Epithelial cell of esophagus (primary cell): ENCODE data around the gene CACNA1A.

Experiments used
- DNase-seq: peaks from one replicate; pipeline ENCODE4 v3.0.0; 2010; ENCODE audit warnings: low read depth
- H3K4me3 ChIP-seq: 2 replicates; pipeline ENCODE4 v1.5.1; 2011; ENCODE audit warnings: mild to moderate bottlenecking, low read length, control low read depth
- TF ChIP-seq, protein P1 (sequence below): IDR thresholded peaks from 2 replicates; pipeline ENCODE4 v1.5.1; 2011; ENCODE audit warnings: low read depth, mild to moderate bottlenecking, low read length, control low read depth, inconsistent platforms; ENCODE audit not compliant: insufficient read depth; ENCODE audit errors: missing control alignments

Gene CACNA1A

DNA sequence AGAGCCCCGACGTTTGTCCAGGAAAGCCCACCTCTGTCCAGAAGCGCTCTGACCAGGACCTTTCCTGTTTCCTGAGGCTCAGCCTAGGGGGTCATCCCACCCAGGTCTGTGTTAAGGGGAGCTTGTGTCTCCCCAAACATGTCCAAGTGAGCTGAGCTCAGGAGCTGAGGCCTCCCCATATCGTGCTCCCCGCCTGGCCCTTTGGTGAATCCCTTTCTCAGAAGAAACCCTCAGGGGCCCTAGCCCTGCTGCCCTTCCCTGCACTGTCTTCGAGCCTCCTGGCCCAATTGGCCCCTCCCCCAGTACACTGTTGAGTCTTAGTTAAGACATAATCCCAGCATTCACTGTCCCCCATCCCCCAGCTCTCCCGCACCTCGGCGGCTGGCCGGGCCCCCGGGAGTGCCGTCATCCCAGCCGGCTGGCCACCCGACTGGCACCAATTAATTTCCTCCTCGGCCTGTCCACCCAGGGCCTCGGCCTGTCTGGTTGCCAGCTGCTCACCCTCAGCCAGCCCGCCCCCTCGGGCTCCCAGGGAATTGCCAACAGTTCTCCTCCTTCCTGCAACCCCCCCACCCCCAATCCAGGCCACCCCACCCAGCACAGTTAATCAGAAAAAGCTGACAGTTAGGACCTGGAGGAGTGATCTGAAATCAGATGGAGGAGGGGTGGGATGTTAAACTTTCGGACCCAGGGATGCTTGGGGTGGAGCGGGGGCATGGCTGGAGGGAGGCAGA, 342.5 kb downstream of the CACNA1A start:
- peak overlapping the region; percentile 30 for H3K4me3 ChIP-seq
- TF ChIP-seq, protein P1, sequence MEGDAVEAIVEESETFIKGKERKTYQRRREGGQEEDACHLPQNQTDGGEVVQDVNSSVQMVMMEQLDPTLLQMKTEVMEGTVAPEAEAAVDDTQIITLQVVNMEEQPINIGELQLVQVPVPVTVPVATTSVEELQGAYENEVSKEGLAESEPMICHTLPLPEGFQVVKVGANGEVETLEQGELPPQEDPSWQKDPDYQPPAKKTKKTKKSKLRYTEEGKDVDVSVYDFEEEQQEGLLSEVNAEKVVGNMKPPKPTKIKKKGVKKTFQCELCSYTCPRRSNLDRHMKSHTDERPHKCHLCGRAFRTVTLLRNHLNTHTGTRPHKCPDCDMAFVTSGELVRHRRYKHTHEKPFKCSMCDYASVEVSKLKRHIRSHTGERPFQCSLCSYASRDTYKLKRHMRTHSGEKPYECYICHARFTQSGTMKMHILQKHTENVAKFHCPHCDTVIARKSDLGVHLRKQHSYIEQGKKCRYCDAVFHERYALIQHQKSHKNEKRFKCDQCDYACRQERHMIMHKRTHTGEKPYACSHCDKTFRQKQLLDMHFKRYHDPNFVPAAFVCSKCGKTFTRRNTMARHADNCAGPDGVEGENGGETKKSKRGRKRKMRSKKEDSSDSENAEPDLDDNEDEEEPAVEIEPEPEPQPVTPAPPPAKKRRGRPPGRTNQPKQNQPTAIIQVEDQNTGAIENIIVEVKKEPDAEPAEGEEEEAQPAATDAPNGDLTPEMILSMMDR = no peak
- DNase-seq = peak; percentile 57

DNA sequence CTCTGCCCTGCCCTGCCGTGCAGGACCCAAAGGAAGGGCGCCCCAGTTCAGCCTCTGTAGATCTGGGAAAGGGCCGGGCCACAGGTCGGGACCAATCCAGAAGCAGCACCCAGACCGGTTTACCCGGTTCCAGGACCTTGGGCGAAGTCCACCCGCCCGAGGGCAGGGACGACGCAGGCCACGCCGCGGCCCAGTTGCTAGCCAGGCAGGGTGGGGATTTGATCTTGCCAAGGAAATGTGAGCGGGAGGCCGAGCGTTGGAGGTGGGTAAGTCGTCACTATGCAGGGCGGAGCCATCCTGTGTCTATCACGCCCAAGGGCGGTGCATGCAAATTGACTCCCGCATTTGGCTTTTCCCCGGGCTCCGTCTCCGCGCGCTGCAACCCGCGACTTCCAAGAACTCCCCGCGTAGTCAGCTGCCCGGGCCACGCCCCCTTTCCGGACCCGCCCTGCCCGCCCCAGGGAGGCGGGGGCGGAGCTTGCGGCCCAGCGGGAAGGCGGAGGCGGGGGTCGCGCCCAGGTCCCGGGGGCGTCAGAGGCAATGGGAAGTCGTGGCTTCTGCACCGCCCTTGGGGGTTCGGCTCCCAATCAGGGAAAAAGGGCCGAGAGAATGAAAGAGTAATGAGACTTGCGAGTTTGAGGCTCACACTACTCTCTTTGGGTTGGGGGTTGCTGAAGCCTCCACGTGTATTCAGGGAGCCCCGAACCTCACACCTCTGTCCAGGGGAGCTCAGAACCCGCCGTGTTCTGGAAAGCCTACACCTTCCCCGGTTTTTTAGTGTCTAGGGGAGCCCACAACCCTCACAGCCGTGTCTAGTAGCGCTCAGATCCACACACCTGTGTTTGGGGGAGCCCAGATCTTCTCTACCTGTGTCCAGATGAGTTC, 343.3 kb downstream of the CACNA1A start:
- H3K4me3 ChIP-seq = peak overlapping the region; percentile 30
- peak; percentile 99 for DNase-seq
- TF ChIP-seq, protein P1 = no peak

DNA sequence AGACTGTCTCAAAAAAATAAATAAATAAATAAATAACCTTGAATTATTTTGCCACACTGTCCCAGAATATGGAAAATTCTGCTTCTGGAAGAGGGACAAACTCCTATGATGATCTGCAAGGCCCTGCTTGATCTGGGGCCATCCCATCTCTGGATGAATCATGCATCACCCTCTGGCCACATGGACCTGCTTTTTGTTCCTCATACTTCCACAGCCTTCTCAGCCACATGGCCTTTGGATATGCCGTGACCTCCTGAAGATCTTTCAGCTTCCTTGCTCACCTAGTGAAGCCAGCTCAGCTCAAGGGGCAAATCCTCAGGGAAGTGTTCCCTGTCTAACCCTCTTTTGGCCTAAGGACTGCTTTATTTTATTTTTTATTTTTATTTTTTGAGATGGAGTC, 345.7 kb downstream of the CACNA1A start:
- TF ChIP-seq, protein P1 = no peak
- H3K4me3 ChIP-seq = no peak overlapping the region
- DNase-seq = peak; percentile 47

DNA sequence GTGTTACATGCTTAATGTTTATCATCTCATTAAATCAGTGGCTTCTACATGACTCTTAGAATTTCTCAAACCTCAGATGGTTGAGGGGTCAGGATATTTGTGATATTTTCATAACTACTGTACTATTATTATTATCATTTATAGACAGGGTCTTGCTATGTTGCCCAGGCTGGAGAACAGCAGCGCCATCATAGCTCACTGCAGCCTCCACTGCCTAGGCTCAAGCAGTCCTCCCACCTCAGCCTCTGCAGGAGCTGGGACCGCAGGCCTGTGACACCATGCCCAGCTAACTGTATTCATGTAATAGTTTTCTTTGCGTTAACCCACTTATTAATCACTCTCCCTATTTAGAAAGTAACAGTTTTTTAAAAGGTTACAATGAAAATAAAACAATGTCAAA, 346.6 kb downstream of the CACNA1A start:
- H3K4me3 ChIP-seq = no peak overlapping the region
- TF ChIP-seq, protein P1 = no peak
- no peak for DNase-seq
